Suprapubic skin (tissue), 4 donors: ENCODE results near the gene AFF2.

ENCODE experiments used
- CTCF ChIP-seq, 2 donors: fragments of 200-600 bp in 1 of 2; fragments of 450-650 bp in 1 of 2; sonication (generic) in 1 of 2; IDR thresholded peaks; one replicate each; pipeline ENCODE4 v1.5.1; 2016 to 2019; ENCODE audit warnings: antibody characterized with exemption in 2 of 2, mild to moderate bottlenecking in 1 of 2, moderate library complexity in 1 of 2
- POLR2A ChIP-seq, 2 donors: fragments of 450-650 bp; IDR thresholded peaks; one replicate each; pipeline ENCODE4 v1.6.1; 2017; ENCODE audit warnings: antibody characterized with exemption in 2 of 2, mild to moderate bottlenecking in 2 of 2, moderate library complexity in 2 of 2
- POLR2AphosphoS5 ChIP-seq, 3 donors: sonication (generic); formaldehyde crosslinking; IDR thresholded peaks; one replicate each; pipeline ENCODE4 v1.6.1; 2017; ENCODE audit warnings: antibody characterized with exemption in 3 of 3

GRCh38 chrX:148538582-148538981, 38.2 kb downstream of the AFF2 start:
- no peak for TF ChIP-seq CTCF (IDR thresholded peaks at IDR 0.05)
- TF ChIP-seq POLR2A (IDR thresholded peaks at IDR 0.05) = no peak
- no peak for TF ChIP-seq POLR2AphosphoS5 (IDR thresholded peaks at IDR 0.05)
